Ishikawa (cell line): Measurements from ENCODE around the gene TBX10.

Experiments used
- CEBPB ChIP-seq: IDR thresholded peaks from 2 replicates; pipeline ENCODE4 v1.6.1; 2012
- CREB1 ChIP-seq: IDR thresholded peaks from 2 replicates; pipeline ENCODE4 v1.6.1; 2012; ENCODE audit warnings: low read depth
- EGR1 ChIP-seq: IDR thresholded peaks from 2 replicates; pipeline ENCODE4 v1.6.1; 2012
- EP300 ChIP-seq: IDR thresholded peaks from 2 replicates; pipeline ENCODE4 v1.6.1; 2012; ENCODE audit warnings: borderline replicate concordance
- FOXM1 ChIP-seq: IDR thresholded peaks from 2 replicates; pipeline ENCODE4 v1.6.1; 2012; ENCODE audit warnings: low read depth, borderline replicate concordance
- MAX ChIP-seq: IDR thresholded peaks from 2 replicates; pipeline ENCODE4 v1.6.1; 2012
- NFIC ChIP-seq: IDR thresholded peaks from 2 replicates; pipeline ENCODE4 v1.6.1; 2012
- RAD21 ChIP-seq: IDR thresholded peaks from 2 replicates; pipeline ENCODE4 v1.6.1; 2012; ENCODE audit warnings: low read depth
- REST ChIP-seq: IDR thresholded peaks from 2 replicates; pipeline ENCODE4 v1.6.1; 2012; ENCODE audit warnings: low read depth, mild to moderate bottlenecking
- TAF1 ChIP-seq: IDR thresholded peaks from 2 replicates; pipeline ENCODE4 v1.6.1; 2012; ENCODE audit warnings: low read depth, mild to moderate bottlenecking
- TCF12 ChIP-seq: IDR thresholded peaks from 2 replicates; pipeline ENCODE4 v1.6.1; 2012; ENCODE audit warnings: low read depth
- TEAD4 ChIP-seq: IDR thresholded peaks from 2 replicates; pipeline ENCODE4 v1.6.1; 2012
- USF1 ChIP-seq: IDR thresholded peaks from 2 replicates; pipeline ENCODE4 v1.6.1; 2012
- YY1 ChIP-seq: IDR thresholded peaks from 2 replicates; pipeline ENCODE4 v1.6.1; 2012; ENCODE audit warnings: low read depth
- ZBTB7A ChIP-seq: IDR thresholded peaks from 2 replicates; pipeline ENCODE4 v1.6.1; 2012; ENCODE audit warnings: low read depth

TBX10 gene

GRCh38 chr11:67628710-67629385, 10.7 kb downstream of the TBX10 start:
- no peak for TF ChIP-seq MAX
- no peak for TF ChIP-seq ZBTB7A
- TF ChIP-seq TEAD4 = no peak
- TF ChIP-seq USF1 = no peak
- TF ChIP-seq TCF12 = no peak
- no peak for TF ChIP-seq CREB1
- TF ChIP-seq REST = no peak
- TF ChIP-seq TAF1 = no peak
- no peak for TF ChIP-seq RAD21
- no peak for TF ChIP-seq CEBPB
- no peak for TF ChIP-seq EGR1
- no peak for TF ChIP-seq FOXM1
- no peak for TF ChIP-seq EP300
- TF ChIP-seq YY1 = no peak
- TF ChIP-seq NFIC = no peak

GRCh38 chr11:67627812-67628624, 11.5 kb downstream of the TBX10 start:
- no peak for TF ChIP-seq USF1
- TF ChIP-seq TAF1 = no peak
- no peak for TF ChIP-seq EP300
- TF ChIP-seq EGR1 = no peak
- TF ChIP-seq TCF12 = no peak
- no peak for TF ChIP-seq MAX

GRCh38 chr11:67627441-67627811, 12.1 kb downstream of the TBX10 start:
- TF ChIP-seq MAX (no peak), YY1 (no peak), REST (no peak), TAF1 (no peak)

- no peak for TF ChIP-seq YY1
- no peak for TF ChIP-seq USF1
- no peak for TF ChIP-seq RAD21
- TF ChIP-seq REST = no peak
- no peak for TF ChIP-seq EP300
- TF ChIP-seq CREB1 = no peak
- no peak for TF ChIP-seq TEAD4
- TF ChIP-seq TAF1 = no peak
- no peak for TF ChIP-seq EGR1
- TF ChIP-seq NFIC = no peak
- no peak for TF ChIP-seq FOXM1
- no peak for TF ChIP-seq ZBTB7A
- TF ChIP-seq CEBPB = no peak
Measured at GRCh38 chr11:67626970-67627369, 12.6 kb downstream of the TBX10 start.
